T-helper 17 cell (primary cell): ENCODE data around the gene CLCF1. TPM values are rescaled to one million over a fixed set of nuclear protein-coding genes. Genes with fewer than 3 reads are reported as not detected.

Source experiments
- ATAC-seq: fragments of 150-1000 bp; cut with Tn5 transposase; 2 replicates; pipeline ENCODE4 v1.10.0; 2021; ENCODE audit warnings: mild to moderate bottlenecking, moderate library complexity
- DNase-seq, 3 donors: peaks; one replicate each; pipeline versions ENCODE4 v3.0.0 to v3.0.0-alpha.2; 2020 to 2021
- H3K9me3 ChIP-seq: one replicate; pipeline ENCODE4 v1.7.0; 2013; ENCODE audit warnings: low read length, mild to moderate bottlenecking; ENCODE audit not compliant: control insufficient read depth, poor library complexity, severe bottlenecking
- H3K27ac Mint-ChIP-seq: one replicate; pipeline ENCODE4 v1.8.0; 2022; ENCODE audit warnings: mild to moderate bottlenecking, moderate library complexity, mixed read lengths
- H3K27me3 Mint-ChIP-seq: one replicate; pipeline ENCODE4 v1.8.0; 2022; ENCODE audit warnings: mixed read lengths
- H3K36me3 Mint-ChIP-seq: one replicate; pipeline ENCODE4 v1.8.0; 2022; ENCODE audit warnings: low read depth, mixed read lengths
- H3K4me1 Mint-ChIP-seq: one replicate; pipeline ENCODE4 v1.8.0; 2022; ENCODE audit warnings: mild to moderate bottlenecking, mixed read lengths
- H3K4me3 Mint-ChIP-seq: one replicate; pipeline ENCODE4 v1.8.0; 2022; ENCODE audit warnings: mild to moderate bottlenecking, moderate library complexity, mixed read lengths
- total RNA-seq, 4 donors: library from RNA in 2 of 4; stranded (reverse) in 2 of 4; gene quantifications; one replicate each; pipeline ENCODE4 v1.2.3 and lab custom pipeline; 2022 to 2026

The CLCF1 gene
- total RNA-seq, 2 donors from 2014 or later = 7.3 to 7.5 TPM

DNA sequence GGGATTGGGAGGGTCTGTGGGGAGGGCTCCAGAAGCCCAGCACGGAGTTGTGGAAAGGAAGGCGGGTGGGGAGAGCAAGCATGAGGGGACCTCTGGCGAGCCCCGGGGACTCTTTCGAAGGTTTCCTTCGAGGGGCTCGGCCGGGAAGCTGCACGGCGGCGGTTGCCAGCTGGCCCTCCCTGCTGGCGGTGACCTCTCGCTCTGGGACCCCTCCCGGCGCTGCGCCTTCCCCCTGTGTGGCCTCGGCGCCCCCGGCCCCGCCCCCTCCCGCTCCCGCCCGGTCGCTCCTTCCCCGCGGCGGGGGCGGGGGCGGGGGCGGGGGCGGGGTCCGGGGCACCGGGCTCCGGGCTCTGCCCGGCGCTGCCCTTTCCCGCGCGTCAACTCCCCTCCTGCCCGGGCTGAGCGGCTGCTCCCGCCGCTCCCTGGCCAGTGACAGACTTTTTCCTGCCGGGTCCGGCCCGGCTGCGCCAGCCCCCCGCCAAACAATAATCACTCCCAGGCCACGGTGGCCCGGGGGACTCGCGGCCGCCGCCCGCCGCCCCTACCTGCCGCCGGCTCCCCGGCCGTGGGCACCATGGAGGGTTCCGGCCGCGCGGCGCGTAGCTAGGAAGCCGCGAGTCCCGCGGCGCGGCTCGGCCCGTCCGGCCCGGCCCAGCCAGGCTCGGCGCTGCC, 941 bp downstream of the CLCF1 start:
- Mint-ChIP-seq H3K27me3 (no peaks in the 10 kb centered on the region), H3K4me3 (peak overlapping the region; percentile 96), H3K36me3 (peaks cover 8% of the 10 kb centered on the region), H3K4me1 (peaks cover 56% of the 10 kb centered on the region), H3K27ac (no peak overlapping the region)
- peak in 2 of 3 donors; percentile 31 to 34 for DNase-seq
- no peak for ATAC-seq
- no peaks in the 10 kb centered on the region for H3K9me3 ChIP-seq

DNA sequence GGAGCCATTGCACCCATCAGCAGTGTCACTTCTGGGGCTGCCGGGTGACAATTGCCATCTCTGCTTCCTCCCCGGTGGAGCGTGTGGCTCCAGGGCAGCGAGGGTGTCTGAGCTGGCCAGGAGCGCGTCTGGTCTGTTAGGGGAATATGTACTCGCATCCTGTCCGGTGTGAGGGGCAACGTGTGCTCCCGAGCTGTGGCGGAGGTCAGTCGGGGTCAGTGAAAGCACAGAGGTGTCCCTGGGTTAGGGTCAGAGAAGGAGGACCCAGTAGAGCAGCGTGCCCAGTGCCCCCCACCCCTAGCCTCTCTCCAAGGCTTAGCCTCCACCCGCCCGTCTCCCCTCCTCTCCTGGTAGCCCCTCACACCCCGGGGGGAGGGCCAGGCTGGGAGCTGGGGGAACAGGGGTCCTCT, 1.5 kb downstream of the CLCF1 start:
- H3K4me1 Mint-ChIP-seq = peaks cover 54% of the 10 kb centered on the region
- H3K9me3 ChIP-seq = no peaks in the 10 kb centered on the region
- peak; percentile 3 for ATAC-seq
- no peaks in the 10 kb centered on the region for H3K27me3 Mint-ChIP-seq
- H3K36me3 Mint-ChIP-seq = peaks cover 8% of the 10 kb centered on the region
- peak overlapping the region; percentile 96 for H3K4me3 Mint-ChIP-seq
- peak overlapping the region; percentile 41 for H3K27ac Mint-ChIP-seq
- no peak for DNase-seq

DNA sequence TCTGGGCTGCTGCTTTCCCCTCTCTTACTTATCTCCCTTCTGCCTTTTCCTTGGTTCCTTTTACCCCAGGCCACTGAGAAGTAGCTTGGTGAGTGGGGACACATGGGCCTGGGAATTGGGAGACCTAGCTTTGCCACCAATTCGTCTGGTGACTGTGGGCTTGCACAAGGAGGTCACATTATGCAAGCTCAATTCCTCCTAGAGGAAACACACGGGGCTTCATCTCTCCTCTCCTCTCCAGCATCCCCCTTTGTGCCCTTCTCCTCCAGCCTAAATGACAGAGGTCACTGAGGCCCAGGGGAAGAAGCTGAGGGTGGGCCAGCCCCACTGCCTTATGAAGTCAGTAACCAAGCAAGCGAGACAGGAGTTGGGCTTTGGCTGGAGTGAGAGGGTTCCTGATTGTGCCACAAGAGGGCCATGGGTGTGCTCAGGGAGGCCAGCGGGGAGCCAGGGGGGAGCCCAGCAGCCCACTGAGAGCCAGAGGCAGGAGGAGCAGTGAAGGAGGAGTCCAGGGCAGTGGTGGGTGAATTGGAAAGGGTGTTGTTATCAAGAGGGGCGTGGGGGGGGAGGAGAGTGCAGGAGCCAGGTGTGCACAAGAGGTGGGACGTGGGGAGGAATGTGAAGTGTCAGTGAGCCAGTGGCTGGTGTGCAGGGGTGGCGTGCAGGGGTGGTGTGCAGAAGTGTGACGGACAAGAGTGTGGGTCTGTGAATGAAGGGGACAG, 2.0 kb downstream of the CLCF1 start:
- Mint-ChIP-seq H3K27me3 (no peaks in the 10 kb centered on the region), H3K36me3 (peaks cover 8% of the 10 kb centered on the region), H3K4me1 (peaks cover 58% of the 10 kb centered on the region), H3K4me3 (peak overlapping the region; percentile 96), H3K27ac (peak overlapping the region; percentile 41)
- no peak for DNase-seq
- no peaks in the 10 kb centered on the region for H3K9me3 ChIP-seq
- peak; percentile 38 for ATAC-seq

DNA sequence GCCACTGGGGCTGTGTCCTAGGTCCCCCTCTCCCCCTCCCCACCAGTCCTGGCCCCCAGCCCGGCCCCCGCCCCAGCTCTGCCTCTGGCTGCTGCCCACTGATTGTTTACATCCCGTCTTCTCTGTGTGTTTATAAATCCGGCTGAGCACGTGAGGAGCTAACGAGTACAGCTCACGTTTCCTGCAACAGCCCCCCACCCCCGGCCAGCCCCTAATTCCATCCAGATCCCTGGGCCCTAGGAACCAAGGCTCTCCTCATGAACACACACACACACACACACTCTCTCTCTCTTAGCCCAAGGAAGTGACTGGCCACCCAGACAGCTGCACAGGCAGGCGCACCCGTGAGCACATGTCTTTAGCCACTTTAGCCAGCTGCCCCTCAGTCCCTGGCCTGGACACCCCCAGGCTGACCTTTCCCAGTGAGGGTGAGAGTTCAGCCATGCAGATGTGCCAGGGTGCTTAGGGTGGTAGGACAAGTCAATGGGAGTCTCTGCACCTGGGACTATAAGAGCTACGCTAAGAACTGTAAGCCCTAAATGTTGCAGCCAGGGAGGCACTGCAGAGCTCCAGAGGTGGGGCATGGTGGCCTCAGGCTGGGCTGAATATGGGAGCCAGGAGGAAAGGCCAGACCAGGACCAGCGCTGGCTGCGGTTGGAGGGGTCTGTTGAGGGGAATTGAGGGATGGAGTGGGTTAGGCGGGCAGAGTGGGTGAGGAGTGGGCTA, 2.9 kb downstream of the CLCF1 start:
- no peaks in the 10 kb centered on the region for H3K9me3 ChIP-seq
- peaks cover 15% of the 10 kb centered on the region for H3K36me3 Mint-ChIP-seq
- H3K4me3 Mint-ChIP-seq = peak overlapping the region; percentile 87
- DNase-seq (no peak), ATAC-seq (no peak)
- no peaks in the 10 kb centered on the region for H3K27me3 Mint-ChIP-seq
- H3K27ac Mint-ChIP-seq = peak overlapping the region; percentile 41
- peaks cover 63% of the 10 kb centered on the region for H3K4me1 Mint-ChIP-seq

DNA sequence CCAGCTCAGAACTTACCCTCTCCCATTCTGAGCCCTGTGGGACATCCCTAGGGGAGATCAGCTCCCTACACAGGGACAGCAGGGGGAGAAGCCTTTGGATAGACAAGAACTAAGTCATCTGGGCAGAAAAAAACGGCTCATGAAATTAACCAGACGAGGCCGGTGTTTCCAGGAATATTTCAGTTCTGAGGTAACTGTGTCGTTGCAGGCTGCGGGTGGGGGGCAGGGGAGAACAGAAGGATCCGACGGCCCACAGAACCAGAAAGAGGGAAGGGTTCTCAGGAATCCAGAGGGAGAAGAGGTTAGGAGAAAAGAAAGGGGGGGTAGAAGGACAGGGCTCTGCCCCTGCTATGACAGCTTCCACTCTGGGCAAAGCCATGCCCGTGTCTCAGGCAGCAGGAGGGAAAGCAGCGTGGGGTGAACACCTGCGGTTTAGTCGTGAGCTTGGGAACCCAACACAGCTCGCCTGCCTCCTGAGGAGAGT, 3.6 kb downstream of the CLCF1 start:
- Mint-ChIP-seq H3K36me3 (peaks cover 15% of the 10 kb centered on the region), H3K27ac (peak overlapping the region; percentile 72), H3K4me1 (peaks cover 65% of the 10 kb centered on the region), H3K27me3 (no peaks in the 10 kb centered on the region), H3K4me3 (peak overlapping the region; percentile 50)
- no peak for DNase-seq
- ATAC-seq = no peak
- H3K9me3 ChIP-seq = no peaks in the 10 kb centered on the region

DNA sequence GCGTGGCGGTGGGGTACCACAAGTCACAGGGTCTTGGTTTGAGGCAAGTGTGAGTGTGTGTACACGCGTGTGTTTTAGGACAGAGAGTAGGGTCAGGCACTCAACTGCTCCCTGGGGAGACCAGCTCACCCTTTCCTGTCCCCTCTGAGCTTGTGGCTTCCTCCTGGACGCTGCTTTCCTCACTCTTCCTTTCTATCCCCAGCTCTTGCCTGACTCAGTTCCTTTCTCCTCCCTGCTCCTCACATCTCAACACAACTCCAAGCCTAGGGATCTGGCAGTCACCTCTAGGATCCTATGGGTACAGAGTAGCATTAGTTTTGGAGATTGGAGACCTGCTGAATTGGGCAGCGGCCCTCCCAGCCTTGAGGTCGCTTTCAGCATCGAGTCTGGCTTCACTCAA, 4.1 kb downstream of the CLCF1 start:
- Mint-ChIP-seq H3K4me1 (peaks cover 70% of the 10 kb centered on the region), H3K36me3 (peaks cover 15% of the 10 kb centered on the region), H3K4me3 (peak overlapping the region; percentile 50), H3K27ac (peak overlapping the region; percentile 72), H3K27me3 (no peaks in the 10 kb centered on the region)
- H3K9me3 ChIP-seq = no peaks in the 10 kb centered on the region
- ATAC-seq (no peak), DNase-seq (no peak)

DNA sequence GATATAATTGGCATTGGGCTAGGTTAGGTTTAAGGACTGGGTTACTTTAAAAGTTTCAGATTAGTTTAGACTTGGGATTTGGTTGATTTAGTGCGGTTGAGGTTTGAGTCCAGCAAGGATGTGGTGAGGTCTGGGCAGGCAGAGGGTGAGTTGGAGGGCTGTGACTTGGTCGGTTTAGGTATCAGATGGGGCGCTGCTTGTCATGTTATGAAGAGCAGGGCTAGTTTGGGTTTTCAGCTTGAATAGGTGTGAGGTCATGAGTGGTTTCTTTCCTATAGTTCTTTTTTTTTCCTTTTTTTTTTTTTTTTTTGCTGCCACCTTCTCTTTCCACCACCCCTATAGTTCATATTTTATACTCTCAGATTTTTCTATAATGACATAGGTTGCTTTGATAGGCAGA, 4.8 kb downstream of the CLCF1 start:
- no peak for ATAC-seq
- peak overlapping the region; percentile 74 for H3K27ac Mint-ChIP-seq
- no peaks in the 10 kb centered on the region for H3K27me3 Mint-ChIP-seq
- H3K36me3 Mint-ChIP-seq = peaks cover 15% of the 10 kb centered on the region
- no peaks in the 10 kb centered on the region for H3K9me3 ChIP-seq
- H3K4me3 Mint-ChIP-seq = peak overlapping the region; percentile 57
- H3K4me1 Mint-ChIP-seq = peaks cover 71% of the 10 kb centered on the region
- no peak for DNase-seq

DNA sequence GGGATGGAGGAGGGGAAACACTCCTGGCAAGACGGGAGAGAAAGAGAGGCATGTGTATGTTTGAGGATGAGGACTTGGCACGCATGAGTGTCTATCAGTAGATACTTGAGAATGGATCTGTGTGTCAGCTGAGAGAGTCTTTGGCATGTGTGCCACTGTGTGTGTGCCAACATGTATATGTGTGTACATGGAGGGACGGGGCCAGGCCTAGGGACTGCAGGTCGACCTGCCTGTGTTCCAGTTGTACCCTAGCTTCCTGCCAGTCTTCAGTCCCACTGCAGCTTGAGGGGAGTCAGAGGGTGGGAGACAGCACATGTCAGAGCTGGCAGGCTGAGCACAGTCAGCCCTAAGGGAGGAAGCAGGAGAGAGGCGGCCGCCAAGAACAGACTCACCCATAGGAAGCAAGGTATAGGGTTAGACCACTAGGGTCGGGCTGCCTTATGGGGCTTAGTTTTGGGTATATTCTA, 5.6 kb downstream of the CLCF1 start:
- peaks cover 13% of the 10 kb centered on the region for H3K36me3 Mint-ChIP-seq
- DNase-seq = no peak

DNA sequence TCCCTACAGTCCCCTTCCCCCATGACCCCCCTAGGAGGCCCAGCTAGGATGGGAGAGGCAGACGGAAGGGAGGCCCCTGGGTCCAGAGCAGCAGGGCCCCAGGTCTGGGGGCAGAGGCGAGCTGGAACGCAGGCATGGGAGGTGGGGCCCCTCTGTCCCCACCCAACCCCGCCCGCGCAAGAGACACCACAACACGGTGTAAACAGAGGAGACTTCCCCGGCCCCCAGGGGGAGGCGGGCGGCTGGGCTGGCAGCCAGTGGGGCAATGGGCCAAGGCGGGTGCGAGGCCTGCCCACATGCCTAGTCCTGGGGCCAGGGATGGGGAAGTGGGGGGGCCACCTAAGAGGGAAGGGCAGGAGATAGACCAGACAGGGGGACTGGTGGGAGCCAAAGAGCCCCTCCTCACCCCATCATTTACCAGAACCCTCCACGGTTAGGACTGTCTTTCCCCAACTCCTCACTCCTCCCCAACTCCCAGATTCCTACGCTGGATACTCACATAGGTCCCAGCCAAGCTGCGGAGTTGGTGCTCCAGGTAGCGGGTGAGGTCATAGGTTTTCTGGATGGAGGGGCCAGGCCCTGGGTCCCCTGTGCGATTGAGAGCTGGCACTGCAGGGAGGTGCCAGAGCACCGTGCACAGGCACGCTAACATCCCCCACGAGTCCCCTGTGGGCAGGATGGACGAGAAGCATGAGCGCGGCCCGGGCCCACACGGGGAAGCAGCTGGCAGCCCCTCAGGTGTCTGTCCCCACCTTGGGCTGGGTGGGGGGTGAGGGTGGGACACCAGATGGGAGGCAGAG, 6.2 kb downstream of the CLCF1 start:
- peaks cover 13% of the 10 kb centered on the region for H3K36me3 Mint-ChIP-seq
- peaks cover 81% of the 10 kb centered on the region for H3K4me1 Mint-ChIP-seq
- no peaks in the 10 kb centered on the region for H3K9me3 ChIP-seq
- no peaks in the 10 kb centered on the region for H3K27me3 Mint-ChIP-seq
- no peak for ATAC-seq
- H3K27ac Mint-ChIP-seq = peak overlapping the region; percentile 79
- H3K4me3 Mint-ChIP-seq = no peak overlapping the region
- DNase-seq = no peak

More for the DNA sequence above, 5.6 kb downstream of the CLCF1 start:
- Mint-ChIP-seq H3K27ac (peak overlapping the region; percentile 74), H3K27me3 (no peaks in the 10 kb centered on the region), H3K4me3 (peak overlapping the region; percentile 57), H3K4me1 (peaks cover 75% of the 10 kb centered on the region)
- no peak for ATAC-seq
- no peaks in the 10 kb centered on the region for H3K9me3 ChIP-seq

DNA sequence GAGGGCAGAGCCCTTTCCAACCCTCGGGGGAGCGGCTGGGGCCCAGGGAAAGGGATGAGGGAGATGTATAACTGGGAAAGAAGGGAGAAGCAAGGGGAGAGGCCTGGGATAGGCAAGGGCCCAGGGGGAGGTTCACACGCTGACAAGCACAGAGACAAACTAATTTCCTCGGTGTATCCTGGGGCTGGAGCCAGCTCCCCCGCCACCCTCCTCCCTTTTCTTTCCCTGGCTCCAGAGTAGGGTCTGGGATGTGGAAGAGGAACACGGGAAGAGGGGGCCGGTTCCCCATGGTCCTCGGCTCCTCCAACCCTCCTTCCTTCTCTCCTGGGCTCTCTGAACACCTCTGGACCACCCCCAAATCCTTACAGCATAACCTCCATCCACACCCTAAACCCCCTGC, 6.9 kb downstream of the CLCF1 start:
- DNase-seq (no peak), ATAC-seq (no peak)
- H3K27me3 Mint-ChIP-seq = no peaks in the 10 kb centered on the region
- peaks cover 83% of the 10 kb centered on the region for H3K4me1 Mint-ChIP-seq
- H3K36me3 Mint-ChIP-seq = peaks cover 10% of the 10 kb centered on the region
- H3K4me3 Mint-ChIP-seq = peak overlapping the region; percentile 41
- H3K9me3 ChIP-seq = no peaks in the 10 kb centered on the region
- peak overlapping the region; percentile 79 for H3K27ac Mint-ChIP-seq

DNA sequence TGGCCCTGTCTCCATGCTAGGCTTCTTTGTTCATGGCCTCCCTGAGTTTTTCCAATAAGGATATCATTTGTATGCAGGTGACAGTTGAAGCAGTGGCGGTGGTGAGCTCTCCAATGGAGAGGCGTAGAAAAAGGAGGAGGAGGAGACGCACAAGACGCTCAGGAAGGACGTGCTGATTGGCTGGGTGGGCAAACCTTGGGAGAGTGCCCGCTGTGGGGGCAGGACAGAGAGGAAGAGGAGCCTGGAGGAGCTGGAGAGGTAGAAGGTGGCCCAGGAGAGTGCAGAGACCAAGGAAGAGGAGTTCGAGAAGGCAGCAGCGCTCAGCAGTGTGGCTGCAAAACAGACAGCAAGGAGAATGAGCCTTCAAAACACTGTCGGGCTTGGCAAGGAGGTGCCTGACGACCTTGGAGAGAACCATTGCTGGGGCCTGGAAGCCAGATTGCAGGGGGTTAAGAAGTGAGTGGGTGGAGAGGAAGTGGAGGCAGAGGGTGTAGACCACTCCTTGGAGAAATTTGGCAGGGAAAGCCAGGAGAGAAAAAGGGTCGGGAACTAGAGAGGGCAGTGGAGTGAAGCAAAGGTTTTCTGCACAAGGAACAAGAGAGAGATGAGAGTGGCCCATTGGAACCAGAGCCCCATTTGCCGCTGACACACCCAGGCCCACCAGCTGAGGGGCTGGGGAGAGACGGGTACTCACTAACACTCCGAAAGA, 7.5 kb downstream of the CLCF1 start:
- no peak for DNase-seq
- Mint-ChIP-seq H3K27me3 (no peaks in the 10 kb centered on the region), H3K27ac (peak overlapping the region; percentile 79), H3K4me3 (peak overlapping the region; percentile 41), H3K36me3 (peaks cover 7% of the 10 kb centered on the region), H3K4me1 (peaks cover 80% of the 10 kb centered on the region)
- no peak for ATAC-seq
- H3K9me3 ChIP-seq = no peaks in the 10 kb centered on the region
